Stimulated activated CD8-positive, alpha-beta memory T cell treated with anti-CD3 and anti-CD28 coated beads, Interleukin-2, amount 100 ng/mL, for 48 hours (primary cell): ENCODE results near the gene MAML2.

ENCODE experiments used
- DNase-seq, 2 donors: peaks; one replicate each; pipeline ENCODE4 v3.0.0-alpha.2; 2020; ENCODE audit warnings: low read depth in 2 of 2

MAML2 gene

GRCh38 chr11:95975343-95975742 is 367.7 kb downstream of the MAML2 start:
- DNase-seq = no peak

DNA sequence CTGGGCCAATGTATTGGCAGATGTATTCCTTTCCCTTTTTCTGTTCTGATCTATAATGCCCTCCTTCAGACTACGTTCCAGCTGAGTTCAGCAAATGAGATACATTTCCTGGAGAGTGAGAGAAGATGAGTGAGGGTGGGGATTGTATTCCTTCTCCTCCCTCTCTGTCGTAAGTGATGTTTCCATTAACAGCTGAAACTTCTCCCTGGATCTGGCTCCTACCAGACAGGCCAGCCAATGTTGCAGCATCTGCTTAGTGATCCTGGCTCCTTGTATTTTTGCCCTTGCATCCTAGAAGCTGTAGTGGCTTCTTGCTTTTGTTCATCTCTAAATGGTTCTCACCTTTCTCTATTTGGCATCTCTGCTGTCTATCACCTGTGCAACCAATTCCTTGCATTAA is 370.9 kb downstream of the MAML2 start:
- no peak for DNase-seq

DNA sequence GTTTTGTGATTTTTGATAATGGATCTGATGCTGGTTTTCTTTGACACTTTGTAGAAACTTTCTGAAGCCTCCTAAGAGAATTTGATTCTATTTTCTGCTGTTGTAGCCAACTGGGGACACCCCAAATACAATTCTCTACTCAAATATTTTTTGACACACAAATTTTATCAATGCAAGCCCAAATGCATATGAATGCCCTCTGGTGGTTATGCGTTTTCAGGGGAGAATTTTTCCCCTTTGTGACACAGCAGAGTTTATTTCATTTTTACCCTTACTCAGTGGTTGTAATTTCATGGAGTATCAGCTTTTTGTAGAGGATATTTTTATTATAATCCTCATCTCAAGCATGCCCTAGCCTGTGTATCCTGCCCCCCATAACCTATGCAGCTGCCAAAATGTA is 374.4 kb downstream of the MAML2 start:
- DNase-seq = no peak

- DNase-seq = no peak
These were observed 378.7 kb downstream of the MAML2 start for GRCh38 chr11:95964281-95964680.

DNA sequence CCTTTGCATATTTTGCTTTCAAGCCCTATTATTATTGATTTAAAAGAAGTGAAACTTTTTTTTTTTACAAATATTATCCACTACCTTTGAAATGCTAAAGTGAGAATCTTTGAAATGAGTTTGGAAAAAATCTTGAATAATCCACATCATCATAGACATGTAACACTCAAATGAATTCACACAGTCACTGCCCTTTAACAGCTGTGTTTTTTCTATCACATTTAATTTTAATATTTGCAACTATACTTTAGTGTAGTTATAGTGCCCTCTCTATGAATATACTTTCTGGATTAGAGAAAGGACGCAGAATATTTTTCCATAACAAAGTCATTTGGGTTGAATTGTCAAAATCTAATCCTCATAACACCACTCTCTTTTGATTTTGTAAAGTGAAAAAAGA is 381.2 kb downstream of the MAML2 start:
- DNase-seq = no peak

DNA sequence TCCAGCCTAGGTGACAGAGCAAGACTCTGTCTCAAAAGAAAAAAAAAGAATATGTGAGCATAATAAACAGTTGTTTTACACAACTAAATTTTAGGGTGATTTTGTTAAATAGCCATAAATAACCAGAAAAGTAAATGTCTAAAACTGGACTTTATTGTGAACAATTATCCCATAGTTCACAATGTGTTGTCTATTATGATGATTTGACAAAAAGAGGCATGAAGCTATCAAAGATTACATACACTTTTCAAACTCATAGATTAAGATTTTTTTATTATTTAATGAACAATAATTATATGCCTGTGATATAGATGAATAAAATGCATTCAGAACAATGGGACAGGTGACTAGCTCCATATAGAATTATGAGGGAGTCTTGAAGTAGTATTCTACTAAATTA is 392.1 kb downstream of the MAML2 start:
- no peak for DNase-seq

DNA sequence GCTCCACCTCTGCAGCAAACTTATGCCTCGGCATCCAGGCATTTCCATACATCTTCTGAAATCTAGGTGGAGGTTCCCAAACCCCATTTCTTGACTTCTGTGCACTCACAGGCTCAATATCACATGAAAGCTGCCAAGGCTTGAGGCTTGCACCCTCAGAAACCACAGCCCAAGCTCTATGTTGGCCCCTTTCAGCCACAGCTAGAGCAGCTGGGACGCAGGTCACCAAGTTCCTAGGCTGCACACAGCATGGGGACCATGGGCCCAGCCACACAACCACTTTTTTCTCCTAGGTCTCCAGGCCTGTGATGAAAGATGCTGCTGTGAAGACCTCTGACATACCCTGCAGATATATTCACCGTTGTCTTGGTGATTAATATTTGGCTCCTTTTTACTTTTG is 394.4 kb downstream of the MAML2 start:
- no peak for DNase-seq

DNA sequence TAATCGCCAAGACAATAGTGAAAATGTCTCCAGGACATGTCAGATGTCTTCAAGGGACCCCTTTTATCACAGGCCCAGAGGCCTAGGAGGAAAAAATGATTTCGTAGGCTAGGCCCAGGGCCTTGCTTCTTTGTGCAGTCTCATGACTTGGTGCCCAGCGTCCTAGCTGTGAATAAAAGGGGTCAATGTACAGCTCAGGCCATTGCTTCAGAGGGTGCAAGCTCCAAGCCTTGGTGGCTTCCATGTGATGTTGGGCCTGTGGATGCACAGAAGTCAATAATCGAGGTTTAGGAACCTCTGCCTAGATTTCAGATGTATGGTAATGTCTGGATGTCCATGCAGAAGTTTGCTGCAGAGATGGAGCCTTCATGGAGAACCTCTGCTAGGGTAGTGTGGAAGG is 398.4 kb downstream of the MAML2 start:
- no peak for DNase-seq

GRCh38 chr11:95943546-95943945 is 399.4 kb downstream of the MAML2 start:
- no peak for DNase-seq

GRCh38 chr11:95939091-95939490 is 403.9 kb downstream of the MAML2 start:
- DNase-seq = no peak

DNA sequence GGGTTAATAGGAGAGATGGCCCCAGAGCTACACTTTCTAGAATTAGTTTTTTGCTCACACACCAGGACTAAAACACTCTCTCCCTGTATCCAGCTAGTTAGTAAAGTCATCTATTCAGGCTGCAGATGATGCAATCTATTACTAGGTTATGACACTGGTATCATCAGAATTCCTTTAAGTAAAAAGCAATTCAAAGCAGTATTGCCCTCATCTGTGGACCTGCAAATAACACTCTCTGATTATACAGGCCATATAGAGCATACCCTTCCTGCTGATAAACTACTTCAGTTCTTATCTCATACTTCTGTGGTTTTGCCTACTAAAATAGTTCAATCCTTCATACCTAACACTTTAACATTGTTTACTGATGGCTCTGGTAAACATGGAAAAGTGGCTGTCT is 405.6 kb downstream of the MAML2 start:
- DNase-seq = no peak

DNA sequence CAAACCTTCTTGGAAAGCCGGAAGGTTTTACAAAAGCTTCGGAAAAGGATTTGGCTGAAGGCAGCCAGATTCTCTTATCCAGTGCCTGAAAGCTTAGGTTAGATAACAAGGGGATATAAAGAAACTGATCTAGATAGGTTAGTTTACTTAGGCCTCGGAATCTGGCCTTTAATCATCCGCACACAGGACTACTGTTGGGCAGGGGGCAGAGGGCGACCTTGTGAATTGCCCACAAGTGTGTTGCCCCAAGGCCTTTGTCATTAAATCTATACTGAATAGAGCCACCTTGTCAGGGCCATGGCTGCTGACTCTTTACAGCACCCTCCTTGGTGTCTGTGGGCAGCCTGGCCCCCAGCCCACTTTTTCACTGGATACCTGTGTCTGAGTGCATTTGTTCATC is 409.4 kb downstream of the MAML2 start:
- no peak for DNase-seq

DNA sequence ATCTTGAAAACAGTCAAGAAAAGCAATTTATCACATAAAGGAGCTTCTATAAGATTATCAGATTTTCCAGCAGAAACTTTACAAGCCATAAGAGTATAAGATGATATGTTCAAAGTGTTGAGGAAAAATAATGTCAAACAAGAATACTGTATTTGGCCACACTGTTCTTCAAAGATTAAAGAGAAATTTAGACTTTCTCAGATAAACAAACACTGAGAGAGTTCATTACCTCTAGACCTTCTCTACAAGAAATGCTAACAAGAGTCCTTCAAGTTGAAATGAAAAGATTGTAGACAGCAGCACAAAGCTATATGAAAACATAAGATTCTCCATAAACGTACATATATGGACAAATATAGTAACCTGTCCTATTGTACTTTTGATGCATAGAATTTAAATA is 411.1 kb downstream of the MAML2 start:
- DNase-seq = no peak

GRCh38 chr11:95930948-95931347 is 412.0 kb downstream of the MAML2 start:
- DNase-seq = no peak

DNA sequence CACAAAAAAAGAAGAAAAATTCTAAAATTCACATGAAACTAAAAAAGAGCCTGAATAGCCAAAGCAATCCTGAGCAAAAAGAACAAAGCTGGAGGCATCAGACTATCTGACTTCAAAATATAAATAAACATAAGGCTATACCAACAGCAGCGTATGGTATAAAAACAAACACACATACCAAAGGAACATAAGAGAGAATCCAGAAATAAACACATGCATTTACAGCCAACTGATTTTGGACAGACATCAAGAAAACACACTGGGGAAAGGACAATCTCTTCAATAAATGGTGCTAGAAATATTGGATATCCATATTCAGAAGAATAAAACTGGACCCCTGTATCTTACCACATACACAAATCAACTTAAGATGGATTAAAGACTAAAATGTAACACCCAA is 416.3 kb downstream of the MAML2 start:
- DNase-seq = no peak
